Loucy (cell line): ENCODE data around the gene EXTL2.

Experiments used
- EZH2phosphoT487 ChIP-seq: fragments of 200-600 bp; IDR thresholded peaks from 2 replicates; pipeline ENCODE4 v1.6.1; 2018; ENCODE audit warnings: antibody characterized with exemption, mild to moderate bottlenecking, moderate library complexity, borderline replicate concordance
- TF ChIP-seq, protein P1 (sequence below): fragments of 200-600 bp; sonication (generic); conservative IDR thresholded peaks from 2 replicates; pipeline ENCODE4 v1.5.1; 2014; ENCODE audit warnings: mild to moderate bottlenecking, antibody characterized with exemption, low read length

DNA sequence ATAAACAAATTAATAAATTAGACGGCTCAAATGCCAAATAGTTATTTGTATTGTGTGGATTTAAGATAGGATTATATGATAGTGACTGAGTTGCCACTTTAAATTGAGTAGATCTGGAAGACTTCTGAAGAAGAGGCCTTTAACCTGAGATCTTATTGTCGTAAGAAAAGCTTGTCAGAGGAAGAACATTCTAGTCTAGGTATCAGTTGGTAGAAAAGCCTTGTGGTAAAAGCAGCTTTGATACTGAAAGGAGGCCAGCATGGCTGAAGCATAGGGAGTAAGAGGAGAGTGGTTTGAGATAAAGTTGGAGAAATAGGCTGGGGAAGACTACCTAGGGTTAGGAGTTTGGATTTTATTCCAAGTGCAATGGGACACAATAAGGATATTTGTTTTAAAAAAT is 30.3 kb upstream of the EXTL2 start:
- TF ChIP-seq, protein P1, sequence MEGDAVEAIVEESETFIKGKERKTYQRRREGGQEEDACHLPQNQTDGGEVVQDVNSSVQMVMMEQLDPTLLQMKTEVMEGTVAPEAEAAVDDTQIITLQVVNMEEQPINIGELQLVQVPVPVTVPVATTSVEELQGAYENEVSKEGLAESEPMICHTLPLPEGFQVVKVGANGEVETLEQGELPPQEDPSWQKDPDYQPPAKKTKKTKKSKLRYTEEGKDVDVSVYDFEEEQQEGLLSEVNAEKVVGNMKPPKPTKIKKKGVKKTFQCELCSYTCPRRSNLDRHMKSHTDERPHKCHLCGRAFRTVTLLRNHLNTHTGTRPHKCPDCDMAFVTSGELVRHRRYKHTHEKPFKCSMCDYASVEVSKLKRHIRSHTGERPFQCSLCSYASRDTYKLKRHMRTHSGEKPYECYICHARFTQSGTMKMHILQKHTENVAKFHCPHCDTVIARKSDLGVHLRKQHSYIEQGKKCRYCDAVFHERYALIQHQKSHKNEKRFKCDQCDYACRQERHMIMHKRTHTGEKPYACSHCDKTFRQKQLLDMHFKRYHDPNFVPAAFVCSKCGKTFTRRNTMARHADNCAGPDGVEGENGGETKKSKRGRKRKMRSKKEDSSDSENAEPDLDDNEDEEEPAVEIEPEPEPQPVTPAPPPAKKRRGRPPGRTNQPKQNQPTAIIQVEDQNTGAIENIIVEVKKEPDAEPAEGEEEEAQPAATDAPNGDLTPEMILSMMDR, result no peak
- no peak for TF ChIP-seq EZH2phosphoT487
